K562 (cell line): ENCODE results near the gene SRGN. TPM values are rescaled to one million over a fixed set of nuclear protein-coding genes. Genes with fewer than 3 reads are reported as not detected.
A peak's percentile ranks its signal among the peaks of the same experiment; 100 is the strongest.

Experiments
- ATAC-seq: fragments of 200-7000 bp; cut with Tn5 transposase; 3 replicates; pipeline ENCODE4 v1.9.1; 2020; ENCODE audit warnings: moderate library complexity
- BruUV-seq: library from RNA; stranded (reverse); fragments of 400-500 nt; replicated peaks from 2 replicates; lab custom pipeline; 2021; lab: Mats Ljungman, UMichigan
- CTCF ChIA-PET: fragments of 300-600 bp; formaldehyde crosslinking; extraction: SDS; loops from one replicate; lab custom pipeline; 2021; ENCODE audit warnings: low intra/inter-chr PET ratio; lab: Yijun Ruan, JAX
- POLR2A ChIA-PET: fragments of 300-600, 350-650 bp; sonication (Branson Sonifier 250); formaldehyde crosslinking; extraction: SDS; loops from one replicate; lab custom pipeline; 2021; ENCODE audit warnings: antibody characterized with exemption, inconsistent platforms; lab: Yijun Ruan, JAX
- DNase-seq, 4 experiments: peaks; one replicate each; pipeline versions ENCODE4 v3.0.0 to v3.0.0-alpha.2; 2011 to 2018; ENCODE audit warnings: low spot score in 3 of 4, mixed read lengths in 3 of 4; ENCODE audit errors: extremely low read depth in 1 of 4
- FAIRE-seq: peaks from 2 replicates; lab custom pipeline; 2011; peaks lifted over from hg19 to GRCh38; lab: Jason Lieb, UNC
- H2AFZ ChIP-seq: 2 replicates; pipeline ENCODE4 v1.6.0; 2011; ENCODE audit warnings: low read depth, low read length, control low read depth, inconsistent platforms
- H3K27ac ChIP-seq: fragments of 200-600 bp; 3 replicates; pipeline ENCODE4 v1.8.0; 2011; ENCODE audit warnings: low read depth, mild to moderate bottlenecking, control low read depth, inconsistent platforms, low read length, moderate library complexity, mixed read lengths; ENCODE audit errors: extremely low read depth
- H3K27me3 ChIP-seq, 2 experiments: fragments of 300-600 bp in 1 of 2; 2 replicates in 1 of 2; 3 replicates in 1 of 2; pipeline versions ENCODE4 v1.6.0 to v1.8.0; 2011; ENCODE audit warnings: inconsistent platforms in 2 of 2, low read length in 2 of 2, mild to moderate bottlenecking in 1 of 2, mixed read lengths in 1 of 2, moderate library complexity in 1 of 2; ENCODE audit not compliant: control insufficient read depth in 2 of 2, insufficient read depth in 2 of 2
- H3K36me3 ChIP-seq: fragments of 300-600 bp; 3 replicates; pipeline ENCODE4 v1.8.0; 2011; ENCODE audit warnings: mild to moderate bottlenecking, low read length, inconsistent platforms; ENCODE audit not compliant: control insufficient read depth, insufficient read depth
- H3K4me1 ChIP-seq, 2 experiments: fragments of 200-600 bp in 1 of 2; replicated peaks in 1 of 2; 2 replicates in 1 of 2; 3 replicates in 1 of 2; pipeline versions ENCODE4 v1.5.1 to v1.8.0; 2011; ENCODE audit warnings: inconsistent platforms in 2 of 2, low read length in 2 of 2, mild to moderate bottlenecking in 1 of 2, mixed read lengths in 1 of 2, moderate library complexity in 1 of 2; ENCODE audit not compliant: control insufficient read depth in 2 of 2, insufficient read depth in 2 of 2
- H3K4me2 ChIP-seq: 2 replicates; pipeline ENCODE4 v1.6.1; 2011; ENCODE audit warnings: low read length, control low read depth, inconsistent platforms, mixed read lengths; ENCODE audit not compliant: insufficient read depth
- H3K4me3 ChIP-seq: fragments of 200-600 bp; sonication (generic), shearing (Covaris generic); 2 replicates; pipeline ENCODE4 v1.5.1; 2016; ENCODE audit warnings: control low read depth, inconsistent platforms
- H3K79me2 ChIP-seq: fragments of 200-600 bp; 3 replicates; pipeline ENCODE4 v1.8.0; 2011; ENCODE audit warnings: low read length, inconsistent platforms; ENCODE audit not compliant: control insufficient read depth, insufficient read depth
- H3K9ac ChIP-seq, 2 experiments: 2 replicates each; pipeline versions ENCODE4 v1.6.0 to v1.6.1; 2011; ENCODE audit warnings: low read depth in 2 of 2, low read length in 2 of 2, control low read depth in 1 of 2, inconsistent platforms in 1 of 2, mild to moderate bottlenecking in 1 of 2, mixed read lengths in 1 of 2; ENCODE audit not compliant: insufficient read depth in 1 of 2
- H3K9me1 ChIP-seq: one replicate; pipeline ENCODE4 v1.6.0; 2011; ENCODE audit warnings: inconsistent platforms, mild to moderate bottlenecking, low read length, moderate library complexity; ENCODE audit not compliant: control insufficient read depth, insufficient read depth
- H3K9me3 ChIP-seq: replicated peaks from 2 replicates; pipeline ENCODE4 v1.5.1; 2011; ENCODE audit warnings: low read depth, low read length, inconsistent platforms; ENCODE audit not compliant: control insufficient read depth, insufficient read depth
- H4K20me1 ChIP-seq: replicated peaks from 2 replicates; pipeline ENCODE4 v1.6.1; 2011; ENCODE audit warnings: low read length, inconsistent platforms, mixed read lengths; ENCODE audit not compliant: control insufficient read depth, insufficient read depth
- ARHGAP35 ChIP-seq: fragments of 450-650 bp; IDR thresholded peaks from 2 replicates; pipeline ENCODE4 v1.6.1; 2018; ENCODE audit not compliant: partially characterized antibody
- NR2C1 ChIP-seq, 2 experiments: fragments of 450-650 bp; IDR thresholded peaks; 2 replicates each; pipeline ENCODE4 v1.6.1; 2017; ENCODE audit warnings: mild to moderate bottlenecking in 2 of 2, antibody characterized with exemption in 1 of 2, inconsistent platforms in 1 of 2, missing compliant biosample characterization in 1 of 2, missing genetic modification characterization in 1 of 2
- SIN3A ChIP-seq, 2 experiments: fragments of 150-350 bp in 1 of 2; IDR thresholded peaks; 2 replicates each; pipeline ENCODE4 v1.6.1; 2011 to 2016; ENCODE audit warnings: borderline replicate concordance in 2 of 2, low read depth in 2 of 2, low read length in 2 of 2, mild to moderate bottlenecking in 2 of 2, moderate library complexity in 2 of 2; ENCODE audit not compliant: control insufficient read depth in 1 of 2
- ZNF212 ChIP-seq: fragments of 450-650 bp; formaldehyde crosslinking; IDR thresholded peaks from 2 replicates; pipeline ENCODE4 v1.4.0; 2020; ENCODE audit warnings: mild to moderate bottlenecking
- WGBS: fragments of 100-300 bp; shearing (Covaris generic); methylation state at CpG from one replicate; pipeline ENCODE4 v1.1.6; 2016; ENCODE audit warnings: low coverage, mixed read lengths; ENCODE audit not compliant: insufficient coverage; ENCODE audit errors: missing lambda C conversion rate; 5-methylcytosine and 5-hydroxymethylcytosine counted together
- in situ Hi-C: fragments of 300-500 bp; cut with MboI; formaldehyde crosslinking; loops from 4 replicates; pipeline ENCODE4 v1.15.0; 2018; ENCODE audit warnings: inconsistent platforms, mixed read lengths
- intact Hi-C: fragments of 100-400 bp; cut with micrococcal nuclease; formaldehyde crosslinking; loops from 2 replicates; pipeline ENCODE4 v1.14.2; 2022
- polyA plus RNA-seq, 8 experiments: library from polyadenylated mRNA; depleted of rRNA in 4 of 8; stranded (reverse) in 5 of 8; unstranded in 3 of 8; fragments of >200 nt; fragmentation: Nextera tagmentation in 2 of 8; fragmentation: Illumina TruSeq in 1 of 8; extraction: Ambion mirVana in 2 of 8; extraction: Trizol in 1 of 8; gene quantifications; 2 replicates each; pipeline versions ENCODE4 v1.2.1 to v1.2.3, GENCODE V29; 2011 to 2014; ENCODE audit warnings: inconsistent platforms in 1 of 8, missing spikeins in 1 of 8
- total RNA-seq, 7 experiments: library from RNA; depleted of rRNA in 6 of 7; stranded (reverse); fragments of >200 nt in 6 of 7; fragmentation: Illumina TruSeq in 2 of 7; extraction: Trizol in 2 of 7; gene quantifications; 2 replicates each; pipeline versions ENCODE4 v1.2.1 to v1.2.3, GENCODE V29; 2011 to 2021; ENCODE audit warnings: low replicate concordance in 1 of 7
- TF ChIP-seq, protein P1 (sequence below), 2 experiments: fragments of 450-650 bp; IDR thresholded peaks; 2 replicates each; pipeline ENCODE4 v1.6.1; 2016
- TF ChIP-seq, protein P2 (sequence below): fragments of 250-450 bp; sonication (Bioruptor Pico); IDR thresholded peaks from 2 replicates; pipeline ENCODE4 v1.4.0; 2020

SRGN gene
- total and polyA plus RNA-seq, 9 of the 15 experiments (the other 6 are each of a cell fraction or from before 2014, with no cell fraction given) = 136 to 304 (median 180) TPM

DNA sequence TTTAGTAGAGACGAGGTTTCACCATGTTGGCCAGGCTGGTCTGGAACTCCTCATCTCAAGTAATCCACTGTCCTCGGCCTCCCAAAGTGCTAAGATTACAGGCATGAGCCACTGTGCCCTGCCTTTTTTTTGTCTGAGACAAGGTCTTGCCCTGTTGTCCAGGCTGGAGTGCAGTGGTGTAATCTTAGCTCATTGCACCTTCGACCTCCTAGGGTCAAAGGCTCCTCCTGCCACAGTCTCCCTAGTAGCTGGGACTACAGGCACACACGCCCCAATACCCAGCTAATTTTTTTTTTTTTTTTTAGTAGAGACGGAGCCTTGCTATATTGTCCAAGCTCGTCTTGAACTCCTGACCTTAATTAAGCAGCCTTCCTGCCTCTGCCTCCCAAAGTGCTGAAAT, 65.3 kb downstream of the SRGN start:
- Histone ChIP-seq H4K20me1 (no peaks in the 10 kb centered on the region), H3K27ac (no peak overlapping the region), H3K9ac (no peak overlapping the region), H3K9me3 (no peaks in the 10 kb centered on the region), H3K79me2 (peaks cover 37% of the 10 kb centered on the region), H3K4me1 (no peaks in the 10 kb centered on the region), H3K27me3 (no peaks in the 10 kb centered on the region), H3K36me3 (peaks cover 21% of the 10 kb centered on the region; the same call in 2 of the 3 replicates), H2AFZ (no peak overlapping the region), H3K4me2 (no peak overlapping the region), H3K9me1 (no peaks in the 10 kb centered on the region), H3K4me3 (no peak overlapping the region)
- DNase-seq (no peak), FAIRE-seq (no peak), ATAC-seq (peak; percentile 55; the same call in 2 of the 3 replicates)
- intact Hi-C loops = no loop called here
- in situ Hi-C loops = no loop called here
- ChIA-PET CTCF (no interaction called here), POLR2A (interaction anchor here (0.6 to 1.0 kb wide), 4 partner anchors 10 to 51 kb away, joined by 3 read pairs; no protein-coding TSS in a partner anchor)
- WGBS = 76% methylated on average over 6 of the region's 6 CpGs
- TF ChIP-seq, protein P1, sequence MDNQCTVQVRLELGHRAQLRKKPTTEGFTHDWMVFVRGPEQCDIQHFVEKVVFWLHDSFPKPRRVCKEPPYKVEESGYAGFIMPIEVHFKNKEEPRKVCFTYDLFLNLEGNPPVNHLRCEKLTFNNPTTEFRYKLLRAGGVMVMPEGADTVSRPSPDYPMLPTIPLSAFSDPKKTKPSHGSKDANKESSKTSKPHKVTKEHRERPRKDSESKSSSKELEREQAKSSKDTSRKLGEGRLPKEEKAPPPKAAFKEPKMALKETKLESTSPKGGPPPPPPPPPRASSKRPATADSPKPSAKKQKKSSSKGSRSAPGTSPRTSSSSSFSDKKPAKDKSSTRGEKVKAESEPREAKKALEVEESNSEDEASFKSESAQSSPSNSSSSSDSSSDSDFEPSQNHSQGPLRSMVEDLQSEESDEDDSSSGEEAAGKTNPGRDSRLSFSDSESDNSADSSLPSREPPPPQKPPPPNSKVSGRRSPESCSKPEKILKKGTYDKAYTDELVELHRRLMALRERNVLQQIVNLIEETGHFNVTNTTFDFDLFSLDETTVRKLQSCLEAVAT (IDR thresholded peaks at IDR 0.05) = no peak
- TF ChIP-seq ARHGAP35 (no peak), NR2C1 (IDR thresholded peaks at IDR 0.05) (peak; percentile 26; the same call in 1 of the 2 replicates), NR2C1 (tag; IDR thresholded peaks at IDR 0.05) (no peak), ZNF212 (no peak), SIN3A (IDR thresholded peaks at IDR 0.05; ENCODE audit: borderline replicate concordance in 2 of 2, control insufficient read depth in 1 of 2, low read depth in 2 of 2, low read length in 2 of 2) (no peak)
- TF ChIP-seq, protein P2, sequence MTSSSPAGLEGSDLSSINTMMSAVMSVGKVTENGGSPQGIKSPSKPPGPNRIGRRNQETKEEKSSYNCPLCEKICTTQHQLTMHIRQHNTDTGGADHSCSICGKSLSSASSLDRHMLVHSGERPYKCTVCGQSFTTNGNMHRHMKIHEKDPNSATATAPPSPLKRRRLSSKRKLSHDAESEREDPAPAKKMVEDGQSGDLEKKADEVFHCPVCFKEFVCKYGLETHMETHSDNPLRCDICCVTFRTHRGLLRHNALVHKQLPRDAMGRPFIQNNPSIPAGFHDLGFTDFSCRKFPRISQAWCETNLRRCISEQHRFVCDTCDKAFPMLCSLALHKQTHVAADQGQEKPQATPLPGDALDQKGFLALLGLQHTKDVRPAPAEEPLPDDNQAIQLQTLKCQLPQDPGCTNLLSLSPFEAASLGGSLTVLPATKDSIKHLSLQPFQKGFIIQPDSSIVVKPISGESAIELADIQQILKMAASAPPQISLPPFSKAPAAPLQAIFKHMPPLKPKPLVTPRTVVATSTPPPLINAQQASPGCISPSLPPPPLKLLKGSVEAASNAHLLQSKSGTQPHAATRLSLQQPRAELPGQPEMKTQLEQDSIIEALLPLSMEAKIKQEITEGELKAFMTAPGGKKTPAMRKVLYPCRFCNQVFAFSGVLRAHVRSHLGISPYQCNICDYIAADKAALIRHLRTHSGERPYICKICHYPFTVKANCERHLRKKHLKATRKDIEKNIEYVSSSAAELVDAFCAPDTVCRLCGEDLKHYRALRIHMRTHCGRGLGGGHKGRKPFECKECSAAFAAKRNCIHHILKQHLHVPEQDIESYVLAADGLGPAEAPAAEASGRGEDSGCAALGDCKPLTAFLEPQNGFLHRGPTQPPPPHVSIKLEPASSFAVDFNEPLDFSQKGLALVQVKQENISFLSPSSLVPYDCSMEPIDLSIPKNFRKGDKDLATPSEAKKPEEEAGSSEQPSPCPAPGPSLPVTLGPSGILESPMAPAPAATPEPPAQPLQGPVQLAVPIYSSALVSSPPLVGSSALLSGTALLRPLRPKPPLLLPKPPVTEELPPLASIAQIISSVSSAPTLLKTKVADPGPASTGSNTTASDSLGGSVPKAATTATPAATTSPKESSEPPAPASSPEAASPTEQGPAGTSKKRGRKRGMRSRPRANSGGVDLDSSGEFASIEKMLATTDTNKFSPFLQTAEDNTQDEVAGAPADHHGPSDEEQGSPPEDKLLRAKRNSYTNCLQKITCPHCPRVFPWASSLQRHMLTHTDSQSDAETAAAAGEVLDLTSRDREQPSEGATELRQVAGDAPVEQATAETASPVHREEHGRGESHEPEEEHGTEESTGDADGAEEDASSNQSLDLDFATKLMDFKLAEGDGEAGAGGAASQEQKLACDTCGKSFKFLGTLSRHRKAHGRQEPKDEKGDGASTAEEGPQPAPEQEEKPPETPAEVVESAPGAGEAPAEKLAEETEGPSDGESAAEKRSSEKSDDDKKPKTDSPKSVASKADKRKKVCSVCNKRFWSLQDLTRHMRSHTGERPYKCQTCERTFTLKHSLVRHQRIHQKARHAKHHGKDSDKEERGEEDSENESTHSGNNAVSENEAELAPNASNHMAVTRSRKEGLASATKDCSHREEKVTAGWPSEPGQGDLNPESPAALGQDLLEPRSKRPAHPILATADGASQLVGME (CRISPR knock-in tag) = no peak
- BruUV-seq = no TSS peak
